ENCODE results near the gene B3GNT2. TPM values are rescaled to one million over a fixed set of nuclear protein-coding genes. Genes with fewer than 3 reads are reported as not detected.
A peak's percentile ranks its signal among the peaks of the same experiment; 100 is the strongest.

Gene B3GNT2
- total and polyA plus RNA-seq, 3 donors from 2014 or later = 19.7 to 20.9 (median 20.9) TPM

DNA sequence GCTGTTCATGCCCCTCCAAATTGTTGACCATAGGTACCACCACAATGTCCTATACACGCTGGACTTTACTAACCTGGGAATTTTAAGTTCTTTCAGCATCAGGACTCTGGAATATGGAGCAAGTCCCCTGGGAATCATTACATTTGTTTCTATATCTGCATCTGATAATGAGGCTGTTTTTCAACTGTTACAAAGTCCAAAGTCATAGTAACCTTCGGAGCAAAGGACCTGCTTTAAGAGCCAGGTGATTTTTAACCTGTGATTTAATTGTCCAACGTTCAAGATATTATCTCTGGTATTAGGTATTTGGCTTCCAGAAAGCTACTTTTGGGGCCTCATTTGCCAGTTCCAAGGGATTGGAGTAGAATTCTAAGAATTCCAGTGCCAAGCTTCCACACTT lies 7.5 kb upstream of the B3GNT2 start:
- WGBS, 2 donors = 75 to 79% methylated on average over 3 of the region's 3 CpGs
- H3K9me3 ChIP-seq = no peaks in the 10 kb centered on the region
- H3K36me3 ChIP-seq (ENCODE audit: low read depth, missing control alignments) = no peaks in the 10 kb centered on the region
- H3K4me1 ChIP-seq = no peaks in the 10 kb centered on the region
- TF ChIP-seq, protein P1, sequence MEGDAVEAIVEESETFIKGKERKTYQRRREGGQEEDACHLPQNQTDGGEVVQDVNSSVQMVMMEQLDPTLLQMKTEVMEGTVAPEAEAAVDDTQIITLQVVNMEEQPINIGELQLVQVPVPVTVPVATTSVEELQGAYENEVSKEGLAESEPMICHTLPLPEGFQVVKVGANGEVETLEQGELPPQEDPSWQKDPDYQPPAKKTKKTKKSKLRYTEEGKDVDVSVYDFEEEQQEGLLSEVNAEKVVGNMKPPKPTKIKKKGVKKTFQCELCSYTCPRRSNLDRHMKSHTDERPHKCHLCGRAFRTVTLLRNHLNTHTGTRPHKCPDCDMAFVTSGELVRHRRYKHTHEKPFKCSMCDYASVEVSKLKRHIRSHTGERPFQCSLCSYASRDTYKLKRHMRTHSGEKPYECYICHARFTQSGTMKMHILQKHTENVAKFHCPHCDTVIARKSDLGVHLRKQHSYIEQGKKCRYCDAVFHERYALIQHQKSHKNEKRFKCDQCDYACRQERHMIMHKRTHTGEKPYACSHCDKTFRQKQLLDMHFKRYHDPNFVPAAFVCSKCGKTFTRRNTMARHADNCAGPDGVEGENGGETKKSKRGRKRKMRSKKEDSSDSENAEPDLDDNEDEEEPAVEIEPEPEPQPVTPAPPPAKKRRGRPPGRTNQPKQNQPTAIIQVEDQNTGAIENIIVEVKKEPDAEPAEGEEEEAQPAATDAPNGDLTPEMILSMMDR (IDR thresholded peaks at IDR 0.05) = no peak
- no peak for TF ChIP-seq POLR2A (IDR thresholded peaks at IDR 0.05)
- H3K27ac ChIP-seq = no peak overlapping the region
- intact Hi-C loops (cut with DNase I; ENCODE audit: low total_unique reads) = no loop called here
- no peak for DNase-seq
- no peak overlapping the region for H3K4me3 ChIP-seq
- no peaks in the 10 kb centered on the region for H3K27me3 ChIP-seq

DNA sequence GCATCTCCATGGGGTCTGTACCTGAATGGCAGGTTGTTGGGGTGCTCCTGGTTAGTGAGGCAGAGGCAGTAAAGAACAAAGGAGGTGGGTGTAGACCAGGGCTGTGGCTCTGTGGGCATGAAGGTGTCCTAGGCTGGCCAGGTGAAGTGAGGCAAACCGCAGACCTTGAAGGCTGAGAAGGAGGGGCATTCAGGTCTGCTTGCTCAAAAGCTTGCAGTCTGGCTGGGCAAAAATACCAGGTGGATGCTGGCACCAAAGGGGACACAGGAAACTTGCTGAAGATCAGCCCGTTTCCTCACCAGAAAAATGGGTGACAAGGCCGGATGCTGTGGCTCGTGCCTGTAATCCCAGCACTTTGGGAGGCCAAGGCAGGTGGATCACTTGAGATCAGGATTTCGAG lies 6.7 kb upstream of the B3GNT2 start:
- no peak for DNase-seq
- H3K27me3 ChIP-seq = no peaks in the 10 kb centered on the region
- no peak overlapping the region for H3K4me3 ChIP-seq
- TF ChIP-seq, protein P1 (IDR thresholded peaks at IDR 0.05) = no peak
- no peak for TF ChIP-seq POLR2A (IDR thresholded peaks at IDR 0.05)
- H3K36me3 ChIP-seq (ENCODE audit: low read depth, missing control alignments) = no peaks in the 10 kb centered on the region
- no peaks in the 10 kb centered on the region for H3K9me3 ChIP-seq
- intact Hi-C loops (cut with DNase I; ENCODE audit: low total_unique reads) = no loop called here
- no peaks in the 10 kb centered on the region for H3K4me1 ChIP-seq
- H3K27ac ChIP-seq = no peak overlapping the region
- WGBS, 2 donors = 93 to 96% methylated on average over 5 of the region's 5 CpGs

DNA sequence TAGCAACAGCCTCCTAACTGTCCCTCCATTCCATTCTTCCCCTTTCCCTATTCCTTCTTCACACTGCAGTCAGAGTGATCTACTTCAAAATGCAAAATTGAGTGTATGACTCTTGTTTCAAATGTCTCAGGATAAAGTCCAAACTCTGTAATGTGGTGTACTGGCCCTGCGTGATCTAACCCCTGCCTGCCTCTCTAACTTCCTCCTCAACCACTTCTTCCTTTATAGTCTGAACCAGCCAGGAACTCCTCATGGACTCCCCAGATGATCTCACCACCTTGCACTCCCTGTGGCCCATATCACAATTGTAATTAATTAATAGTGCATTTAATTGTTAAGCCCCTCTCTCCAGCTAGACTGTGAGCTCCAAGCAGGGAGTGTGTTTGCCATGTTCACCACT lies 3.1 kb upstream of the B3GNT2 start:
- TF ChIP-seq POLR2A (IDR thresholded peaks at IDR 0.05) = no peak
- TF ChIP-seq, protein P1 (IDR thresholded peaks at IDR 0.05) = no peak
- no peaks in the 10 kb centered on the region for H3K4me1 ChIP-seq
- H3K27ac ChIP-seq = no peak overlapping the region
- no peak overlapping the region for H3K4me3 ChIP-seq
- no peaks in the 10 kb centered on the region for H3K36me3 ChIP-seq (ENCODE audit: low read depth, missing control alignments)
- intact Hi-C loops (cut with DNase I; ENCODE audit: low total_unique reads) = no loop called here
- no peak for DNase-seq
- WGBS, 2 donors = 82 to 95% methylated on average over 1 of the region's 1 CpG
- H3K9me3 ChIP-seq = no peaks in the 10 kb centered on the region
- no peaks in the 10 kb centered on the region for H3K27me3 ChIP-seq

DNA sequence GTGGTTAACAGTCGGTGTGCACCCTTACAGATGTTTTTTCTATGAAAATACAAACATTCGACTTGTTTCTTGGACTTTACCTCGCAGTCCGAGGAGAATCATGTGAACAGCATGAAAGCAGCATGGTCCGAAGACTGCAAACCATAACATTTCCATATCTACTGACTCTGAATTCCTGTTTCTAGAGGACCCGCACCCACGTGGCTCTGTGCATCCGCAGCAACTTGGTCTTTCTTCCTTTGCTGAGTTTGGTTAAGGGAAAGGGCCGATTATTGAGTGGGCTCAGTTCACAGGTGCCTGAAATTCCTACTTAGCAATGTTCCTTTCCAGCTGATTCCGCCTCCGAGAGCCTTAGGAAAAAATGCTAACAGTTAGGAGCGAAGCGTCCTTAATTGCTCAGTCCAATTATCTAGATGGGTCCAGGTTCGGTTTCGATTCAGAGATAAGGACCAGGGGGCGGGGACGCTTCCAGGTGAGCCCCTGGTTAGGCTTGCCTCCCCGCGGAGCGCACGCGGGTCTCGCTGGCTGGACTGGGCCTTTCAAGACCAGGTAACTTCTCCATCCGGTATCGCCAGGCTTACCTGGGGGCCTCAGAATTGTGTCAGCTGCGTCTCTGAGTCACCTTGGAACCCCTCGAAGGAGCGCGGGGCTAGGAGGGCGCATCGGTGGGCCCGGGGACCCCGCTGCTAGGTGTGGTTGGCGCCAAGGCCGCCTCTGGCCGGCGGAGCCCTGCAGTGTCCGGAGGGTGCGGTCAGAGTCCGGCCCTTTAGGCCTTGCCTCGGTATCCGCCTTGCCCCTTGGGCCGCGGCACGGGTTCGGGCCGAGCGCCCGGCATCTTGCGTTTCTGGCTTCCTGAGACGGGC lies 1.1 kb upstream of the B3GNT2 start:
- DNase-seq = no peak
- H3K27me3 ChIP-seq = no peaks in the 10 kb centered on the region
- no peak for TF ChIP-seq POLR2A (IDR thresholded peaks at IDR 0.05)
- TF ChIP-seq, protein P1 (IDR thresholded peaks at IDR 0.05) = no peak
- H3K4me3 ChIP-seq = peak overlapping the region; percentile 93 to 95
- intact Hi-C loops (cut with DNase I; ENCODE audit: low total_unique reads) = no loop called here
- no peak overlapping the region for H3K27ac ChIP-seq
- no peaks in the 10 kb centered on the region for H3K9me3 ChIP-seq
- no peaks in the 10 kb centered on the region for H3K36me3 ChIP-seq (ENCODE audit: low read depth, missing control alignments)
- whole genome bisulfite sequencing, 2 donors = 44 to 54% methylated on average over 25 to 46 of the region's 51 CpGs
- H3K4me1 ChIP-seq = no peaks in the 10 kb centered on the region
